Measurements from ENCODE around the gene GET3. TPM values are rescaled to one million over a fixed set of nuclear protein-coding genes. Genes with fewer than 3 reads are reported as not detected.
A peak's percentile ranks its signal among the peaks of the same experiment; 100 is the strongest.

GET3 gene
- total and polyA plus RNA-seq, 2 of the 13 experiments (the other 11 are each of a cell fraction or from before 2014, with no cell fraction given) = 57.7 to 59.4 TPM

- peak; percentile 66 for TF ChIP-seq ZNF574 (CRISPR knock-in tag; IDR thresholded peaks at IDR 0.05)
- no peak for TF ChIP-seq HIC2 (CRISPR knock-in tag; IDR thresholded peaks at IDR 0.05; ENCODE audit: low read depth)
- TF ChIP-seq NR0B2 (CRISPR knock-in tag; IDR thresholded peaks at IDR 0.05) = no peak
- no peak for TF ChIP-seq PHF5A (CRISPR knock-in tag; IDR thresholded peaks at IDR 0.05; ENCODE audit: low read depth, unreplicated experiment)
- TF ChIP-seq PCBP2 (optimal IDR thresholded peaks at IDR 0.05; ENCODE audit: low read depth, low read length, poor library complexity, severe bottlenecking) = peak; percentile 17
- TF ChIP-seq PBX3 (CRISPR knock-in tag; IDR thresholded peaks at IDR 0.05; ENCODE audit: borderline replicate concordance) = no peak
- TF ChIP-seq ZNF263 (CRISPR knock-in tag; IDR thresholded peaks at IDR 0.05) = no peak
- no peak for TF ChIP-seq ZBTB3 (CRISPR knock-in tag; IDR thresholded peaks at IDR 0.05; ENCODE audit: borderline replicate concordance, low read depth)
- TF ChIP-seq ZNF251 (CRISPR knock-in tag; IDR thresholded peaks at IDR 0.05) = no peak
- TF ChIP-seq RBFOX2 (IDR thresholded peaks at IDR 0.05; ENCODE audit: low read depth, low read length) = peak; percentile 48
- TF ChIP-seq GABPA (IDR thresholded peaks at IDR 0.05; ENCODE audit: low read depth, low read length) = peak; percentile 16; the same call in 1 of the 2 replicates
- TF ChIP-seq GABPA (CRISPR knock-in tag; IDR thresholded peaks at IDR 0.05; ENCODE audit: low read depth) = peak; percentile 73; the same call in 1 of the 2 replicates
- no peak for TF ChIP-seq MIER2 (CRISPR knock-in tag; IDR thresholded peaks at IDR 0.05)
- TF ChIP-seq ZNF274 (CRISPR knock-in tag; IDR thresholded peaks at IDR 0.05) = 0 out of 2 replicates have a peak, but pooled peaks have one; percentile 27
These were observed at the start of gene GET3 (continued) for GRCh38 chr19:12736995-12737834.

Data from HepG2 (cell line).